HG02943 (cell line): ENCODE measurements around the gene MINDY4.

Experiments
- ATAC-seq: cut with Tn5 transposase; IDR thresholded peaks from one replicate; pipeline ENCODE4 v1.9.1; 2021; ENCODE audit warnings: mild to moderate bottlenecking, low read depth, moderate library complexity; ENCODE audit not compliant: unreplicated experiment

The MINDY4 gene

GRCh38 chr7:30937416-30937815 is 166.2 kb downstream of the MINDY4 start:
- no peak for ATAC-seq

- ATAC-seq: peak; percentile 66
These were observed 167.5 kb downstream of the MINDY4 start for GRCh38 chr7:30938435-30939316.

GRCh38 chr7:30941582-30942323 is 170.5 kb downstream of the MINDY4 start:
- no peak for ATAC-seq
